NCI-H460 (cell line): ENCODE measurements around the gene ZNF430. TPM values are rescaled to one million over a fixed set of nuclear protein-coding genes. Genes with fewer than 3 reads are reported as not detected.
A peak's percentile ranks its signal among the peaks of the same experiment; 100 is the strongest.
"Not testable (repeated sequence)": the region's sequence is repeated elsewhere in the genome, so short reads cannot be mapped to it uniquely, and the experiment has no call there.

ENCODE experiments used
- DNase-seq: peaks from one replicate; pipeline ENCODE4 v3.0.0-alpha.2; 2016; ENCODE audit warnings: low read depth; ENCODE audit errors: extremely low read depth
- polyA plus RNA-seq: library from polyadenylated mRNA; depleted of rRNA; stranded (reverse); fragments of >200 nt; gene quantifications from 2 replicates; pipeline ENCODE4 v1.2.3, GENCODE V29; 2014; cell fraction: nucleus; rRNA removed
- total RNA-seq: library from RNA; depleted of rRNA; stranded (reverse); fragments of >200 nt; shearing (Covaris generic); gene quantifications from 2 replicates; pipeline ENCODE4 v1.2.3, GENCODE V29; 2014; rRNA removed

The ZNF430 gene
- 4.0 and 5.0 TPM in 2 replicates for total RNA-seq
- 3.3 and 5.8 TPM in 2 replicates for polyA plus RNA-seq

DNA sequence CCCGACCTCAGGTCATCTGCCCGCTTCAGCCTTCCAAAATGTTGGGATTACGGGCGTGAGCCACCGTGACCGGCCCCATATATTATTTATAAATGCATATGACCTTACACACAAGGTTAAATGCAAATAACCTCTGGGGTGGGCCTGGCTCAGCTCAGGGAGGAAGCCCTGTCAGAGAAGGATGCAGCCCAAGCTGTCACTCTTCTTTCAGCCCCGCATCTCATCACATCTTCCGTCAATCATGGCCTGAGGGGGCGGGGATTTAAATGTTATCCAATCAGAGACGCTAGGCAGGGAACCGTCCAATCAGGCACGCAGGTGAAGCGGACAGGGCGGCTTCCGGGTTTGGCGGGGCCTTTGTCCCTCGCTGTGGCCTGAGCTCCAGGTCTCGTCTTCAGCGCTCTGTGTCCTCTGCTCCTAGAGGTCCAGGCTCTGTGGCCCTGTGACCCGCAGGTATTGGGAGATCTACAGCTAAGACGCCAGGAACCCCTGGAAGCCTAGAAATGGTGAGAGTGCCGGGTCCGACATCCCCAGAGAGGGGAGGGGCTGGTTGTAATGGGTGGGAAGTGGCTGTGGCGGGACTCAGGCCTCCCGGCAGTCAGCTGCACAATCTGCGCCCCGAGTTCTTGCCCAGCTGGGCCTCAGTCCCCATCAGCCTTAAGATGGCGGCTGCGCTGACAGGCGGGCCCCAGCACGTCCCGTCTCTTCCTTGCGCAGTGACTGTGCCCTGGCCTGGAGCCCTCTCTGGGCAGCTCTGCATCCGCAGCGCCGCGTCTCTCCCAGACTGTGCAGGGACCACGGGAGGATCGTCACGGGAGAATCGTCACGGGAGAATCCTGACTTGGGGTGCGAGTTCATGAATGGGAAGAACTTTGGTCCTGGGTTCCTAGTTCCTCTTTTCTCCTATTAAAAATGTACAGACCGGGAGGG is at the start of gene ZNF430:
Gene ZNF430 (plus strand): TSS at position 360 of the 930 bp plus-strand sequence. CDS start 144 bp downstream, at position 504.
- DNase-seq: peak; percentile 87

DNA sequence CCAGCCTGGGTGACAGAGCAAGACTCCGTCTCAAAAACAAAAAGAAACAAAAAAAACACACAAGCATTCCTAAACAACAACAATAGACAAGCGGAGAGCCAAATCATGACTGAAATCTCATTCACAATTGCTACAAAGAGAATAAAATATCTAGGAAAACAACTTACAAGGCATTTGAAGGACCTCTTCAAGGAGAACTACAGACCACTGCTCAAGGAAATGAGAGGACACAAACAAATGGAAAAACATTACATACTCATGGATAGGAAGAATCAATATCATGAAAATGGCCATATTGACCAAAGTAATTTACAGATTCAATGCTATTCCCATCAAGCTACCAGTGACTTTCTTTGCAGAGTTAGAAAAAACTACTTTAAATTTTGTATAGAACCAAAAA is 27.7 kb upstream of the ZNF430 start:
- DNase-seq: not testable (repeated sequence)

DNA sequence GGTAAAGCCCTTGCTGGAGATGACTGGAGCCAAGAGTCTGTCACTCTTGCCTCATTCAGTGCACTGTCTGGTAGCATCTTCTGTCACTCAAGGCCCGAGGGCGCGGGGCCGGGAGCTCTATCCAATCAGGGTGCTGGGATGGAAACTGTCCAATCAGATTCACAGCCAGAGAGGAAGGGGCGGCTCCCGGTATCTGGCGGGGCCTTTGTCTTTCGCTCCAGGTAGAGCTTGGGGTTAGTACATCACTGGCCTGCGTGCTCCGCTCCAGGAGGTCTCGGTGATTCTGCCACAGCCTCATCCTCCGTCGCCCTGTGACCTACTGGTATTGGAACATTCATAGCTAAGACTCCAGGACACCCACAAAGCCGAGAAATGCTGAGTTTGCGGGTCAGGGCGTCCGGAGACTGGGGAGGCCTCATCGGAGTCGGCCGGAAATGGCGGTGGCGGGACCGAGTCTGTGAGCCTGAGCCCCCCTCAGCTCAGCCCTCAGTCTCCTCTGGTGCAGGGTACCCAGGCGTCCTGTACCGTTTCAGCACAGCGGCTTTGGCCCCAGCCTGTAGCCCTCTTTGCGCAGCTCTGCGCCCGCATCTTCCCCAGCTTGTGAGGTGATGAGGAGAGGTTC is 20.6 kb upstream of the ZNF430 start:
- DNase-seq: no peak

DNA sequence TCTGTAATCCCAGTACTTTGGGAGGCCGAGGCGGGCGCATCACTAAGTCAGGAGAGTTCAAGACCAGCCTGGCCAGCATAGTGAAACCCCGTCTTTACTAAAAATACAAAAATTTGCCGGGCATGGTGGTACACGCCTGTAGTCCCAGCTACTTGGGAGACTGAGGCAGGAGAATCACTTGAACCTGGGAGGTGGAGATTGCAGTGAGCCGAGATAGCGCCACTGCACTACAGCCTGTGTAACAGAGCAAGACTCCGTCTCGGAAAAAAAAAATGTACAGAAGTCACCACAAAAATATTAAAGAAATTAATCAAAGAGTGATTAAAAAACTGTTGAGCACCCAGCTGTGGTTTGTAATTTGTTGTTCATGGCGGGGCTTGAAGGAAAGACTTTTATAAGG is 781 bp downstream of the ZNF430 start:
- DNase-seq: not testable (repeated sequence)

DNA sequence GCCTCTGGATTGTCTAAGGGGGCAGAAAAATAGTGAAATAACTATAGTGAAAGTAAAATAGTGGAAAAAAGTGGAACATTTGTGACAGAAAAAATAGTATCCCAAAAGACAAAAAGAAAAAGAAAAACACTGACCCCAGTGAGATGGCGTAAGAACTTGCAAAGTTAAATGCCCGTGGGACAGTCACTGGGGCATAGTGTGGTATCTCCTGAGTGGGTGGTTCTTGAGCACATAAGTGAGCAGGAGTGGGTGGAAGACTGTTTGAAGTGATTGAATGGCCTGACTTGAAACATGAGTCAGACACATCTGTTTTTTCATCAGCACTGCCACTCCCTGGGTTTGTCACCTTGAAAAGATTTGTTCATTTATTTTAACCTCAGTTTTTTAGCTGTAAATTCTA is 2.5 kb downstream of the ZNF430 start:
- no peak for DNase-seq

DNA sequence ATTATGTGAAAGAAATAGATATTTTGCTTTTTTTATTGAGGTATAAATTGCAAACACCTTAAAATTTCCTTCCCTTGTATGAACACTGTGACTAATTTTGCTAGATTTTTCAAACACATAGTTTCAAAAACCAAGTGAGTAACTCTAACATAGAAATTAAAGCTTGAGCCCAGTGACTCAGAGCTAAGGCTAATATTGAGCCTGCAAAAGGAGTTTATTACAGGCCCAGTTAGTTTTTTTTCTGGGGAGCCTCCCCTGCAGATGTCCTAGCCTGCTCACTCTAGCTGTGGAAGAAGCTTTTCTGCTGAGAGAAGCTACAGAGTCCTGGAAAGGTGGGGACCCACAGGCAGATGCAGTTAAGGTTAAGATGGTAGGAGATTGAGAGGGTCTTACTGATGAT is 3.4 kb downstream of the ZNF430 start:
- DNase-seq: no peak

DNA sequence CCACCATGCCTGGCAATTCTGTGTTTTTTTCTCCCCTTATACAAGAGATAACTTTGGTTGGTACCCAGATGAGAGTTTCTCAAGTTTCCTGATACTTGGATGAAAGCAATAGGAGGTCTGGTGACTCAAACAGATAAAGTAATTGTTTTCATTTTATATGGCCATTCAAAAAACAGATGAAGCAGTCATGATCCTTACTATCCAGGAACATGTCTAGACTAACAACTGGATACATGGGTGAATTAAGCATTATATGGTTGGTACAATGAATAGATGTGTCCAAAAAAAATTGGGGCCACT is 8.5 kb downstream of the ZNF430 start:
- DNase-seq: no peak

DNA sequence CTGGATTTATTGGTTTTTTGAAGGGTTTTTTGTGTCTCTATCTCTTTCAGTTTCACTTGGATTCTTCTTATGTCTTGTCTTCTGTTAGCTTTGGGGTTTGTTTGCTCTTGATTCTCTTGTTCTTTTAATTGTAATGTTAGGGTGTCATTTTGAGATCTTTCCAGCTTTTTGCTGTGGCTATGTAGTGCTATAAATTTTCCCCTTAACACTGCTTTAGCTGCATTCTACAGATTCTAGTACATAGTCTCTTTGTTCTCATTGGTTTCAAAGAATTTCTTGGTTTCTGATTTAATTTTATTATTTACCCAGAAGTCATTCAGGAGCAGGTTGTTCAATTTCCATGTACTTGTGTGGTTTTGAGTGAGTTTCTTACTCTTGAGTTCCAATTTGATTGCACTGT is 24.6 kb downstream of the ZNF430 start:
- DNase-seq: no peak

DNA sequence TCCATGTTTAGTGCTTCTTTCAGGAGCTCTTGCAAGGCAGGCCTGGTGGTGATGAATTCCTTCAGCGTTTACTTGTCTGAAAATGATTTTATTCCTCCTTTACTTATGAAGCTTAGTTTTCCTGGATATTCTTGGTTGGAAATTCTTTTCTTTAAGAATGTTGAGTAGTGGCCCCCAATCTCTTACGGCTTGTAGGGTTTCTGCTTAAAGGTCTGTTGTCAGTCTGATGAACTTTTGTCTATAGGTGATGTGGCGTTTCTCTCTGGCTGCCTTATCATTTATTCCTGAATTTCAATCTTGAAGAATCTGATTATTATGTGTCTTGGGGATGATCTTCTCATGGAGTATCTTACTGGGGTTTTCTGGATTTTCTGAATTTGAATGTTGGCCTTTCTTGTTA is 26.0 kb downstream of the ZNF430 start:
- no peak for DNase-seq

DNA sequence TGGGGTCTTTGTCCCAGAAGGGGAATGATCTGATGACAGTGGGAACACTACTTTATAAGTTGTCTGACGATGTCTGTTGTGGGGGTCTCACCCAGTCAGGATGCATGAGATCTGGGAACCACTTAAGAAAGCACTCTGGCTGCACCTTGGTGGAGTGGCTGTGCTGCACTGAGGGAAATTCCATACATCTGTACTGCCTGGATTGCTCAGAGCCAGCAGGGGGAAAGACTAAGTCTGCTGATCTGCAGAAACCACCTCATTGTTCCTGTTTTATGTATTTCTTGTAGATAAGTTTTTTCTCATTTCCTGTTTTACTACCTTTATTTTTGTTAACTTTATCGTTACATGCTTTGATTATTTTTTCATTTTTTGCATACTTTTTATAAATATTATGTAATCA is 27.3 kb downstream of the ZNF430 start:
- DNase-seq: no peak

DNA sequence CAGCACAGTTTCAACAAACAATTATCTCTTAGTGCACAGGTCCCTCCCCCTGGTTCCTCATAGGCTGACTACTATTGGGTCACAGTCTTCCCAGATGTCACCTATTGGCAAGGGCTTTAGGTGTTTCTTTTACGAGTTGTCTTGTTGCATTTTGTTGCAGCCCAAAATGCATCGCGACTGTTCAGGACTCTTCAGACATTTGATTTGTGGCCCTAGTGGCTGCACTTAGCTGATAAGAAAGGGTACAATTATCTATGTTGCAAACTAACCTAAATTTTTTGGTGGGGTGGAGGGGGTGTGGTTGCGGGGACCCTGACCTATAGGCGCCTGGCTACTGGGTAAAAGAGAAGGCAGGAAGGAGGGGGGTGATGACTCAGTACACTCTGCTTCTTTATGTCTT is 32.4 kb downstream of the ZNF430 start:
- no peak for DNase-seq

DNA sequence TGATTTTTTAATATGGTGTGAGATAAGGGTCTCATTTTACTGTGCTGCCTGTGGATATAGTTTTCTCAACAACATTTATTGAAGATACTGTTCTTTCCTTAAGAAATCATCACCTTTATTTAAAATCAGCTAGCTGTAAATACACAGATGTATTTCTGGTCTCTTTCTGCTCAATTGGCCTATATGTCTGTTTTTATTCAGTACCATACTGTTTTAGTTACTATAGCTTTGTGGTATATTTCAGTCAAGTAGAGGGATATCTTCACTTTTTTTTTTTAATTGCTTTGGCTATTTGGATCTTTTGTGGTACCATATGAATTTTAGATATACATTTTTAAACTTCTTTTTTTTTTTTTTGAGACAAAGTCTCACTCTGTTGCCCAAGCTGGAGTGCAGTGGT is 44.9 kb downstream of the ZNF430 start:
- DNase-seq: no peak

DNA sequence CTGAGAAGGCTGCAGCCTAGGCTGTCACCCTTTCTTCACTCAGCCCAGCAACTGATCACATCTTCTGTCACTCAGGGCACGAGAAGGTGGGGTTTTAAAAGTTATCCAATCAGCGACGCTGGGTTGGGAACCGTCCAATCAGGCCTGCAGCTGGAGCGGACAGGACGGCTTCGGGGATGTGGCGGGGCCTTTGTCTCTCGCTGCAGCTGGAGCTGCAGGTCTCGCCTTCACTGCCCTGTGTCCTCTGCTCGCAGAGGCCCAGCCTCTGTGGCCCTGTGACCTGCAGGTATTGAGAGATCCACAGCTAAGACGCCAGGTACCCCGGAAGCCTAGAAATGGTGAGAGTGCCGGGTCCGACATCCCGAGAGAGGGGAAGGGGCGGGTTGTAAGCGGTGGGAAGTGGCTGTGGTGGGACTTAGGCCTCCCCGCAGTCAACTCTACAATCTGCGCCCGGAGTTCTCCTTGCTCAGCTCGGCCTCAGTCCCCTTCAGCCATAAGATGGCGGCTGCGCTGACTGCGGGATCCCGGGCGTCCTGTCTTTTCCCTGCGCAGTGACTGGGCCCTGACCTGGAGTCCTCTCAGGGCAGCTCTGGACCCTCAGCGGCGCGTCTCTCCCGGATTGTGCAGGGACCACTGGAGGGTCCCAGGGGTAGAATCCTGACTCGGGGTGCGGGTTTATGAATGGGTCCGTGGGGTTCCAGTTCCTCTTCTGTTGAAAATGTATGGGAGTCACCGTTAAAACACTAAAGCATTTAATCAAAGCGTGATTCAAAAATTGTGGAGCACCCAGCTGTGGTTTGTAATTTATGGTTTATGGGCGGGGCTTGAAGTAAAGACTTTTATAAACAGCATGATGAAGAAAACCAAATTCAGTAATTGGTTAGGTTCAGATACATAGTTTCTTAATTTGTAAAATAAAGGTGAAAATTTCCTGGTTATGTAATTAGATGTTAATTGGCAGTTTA is 61.8 kb downstream of the ZNF430 start, which contains the start of gene ZNF714:
Gene ZNF714 (plus strand): TSS at position 193 of the 965 bp plus-strand sequence. CDS start 16,066 bp downstream, outside the sequence.
- peak; percentile 91 for DNase-seq

DNA sequence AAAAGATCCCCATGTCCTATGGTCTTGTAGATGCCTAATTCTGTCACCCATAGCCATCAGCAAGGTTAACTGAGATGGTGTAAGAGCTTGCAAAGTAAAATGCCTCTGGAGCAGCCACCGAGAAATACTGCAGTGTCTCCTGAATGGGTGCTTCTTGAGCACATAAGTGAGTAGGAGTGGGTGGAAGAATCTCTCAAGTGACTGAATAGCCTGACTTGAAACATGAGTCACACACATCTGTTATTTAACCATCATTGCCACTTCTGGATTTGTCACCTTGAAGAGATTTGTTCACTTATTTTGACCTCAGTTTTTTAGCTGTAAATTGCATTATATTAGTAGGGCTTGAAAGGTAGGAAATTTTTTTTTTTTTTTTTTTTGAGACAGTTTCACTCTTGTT is 63.9 kb downstream of the ZNF430 start:
- no peak for DNase-seq

DNA sequence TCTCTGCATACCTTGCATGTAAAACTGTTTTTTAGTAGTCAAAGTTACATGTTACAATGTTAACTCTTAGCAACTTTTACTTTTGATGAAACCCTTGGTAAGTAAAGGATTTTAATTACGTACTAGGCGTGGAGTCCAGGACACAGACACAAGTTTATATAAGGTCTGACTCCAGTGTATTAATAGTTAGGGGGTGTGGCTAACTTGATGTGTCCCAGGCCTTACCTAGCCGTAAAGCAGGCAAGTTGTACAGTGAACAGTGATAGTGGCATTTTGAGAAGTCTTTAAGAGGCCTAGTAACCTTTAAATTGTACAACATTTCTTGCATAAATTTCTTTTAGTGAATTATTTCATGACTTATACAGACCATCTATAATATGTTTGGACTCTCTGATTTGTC is 67.4 kb downstream of the ZNF430 start:
- DNase-seq: no peak

DNA sequence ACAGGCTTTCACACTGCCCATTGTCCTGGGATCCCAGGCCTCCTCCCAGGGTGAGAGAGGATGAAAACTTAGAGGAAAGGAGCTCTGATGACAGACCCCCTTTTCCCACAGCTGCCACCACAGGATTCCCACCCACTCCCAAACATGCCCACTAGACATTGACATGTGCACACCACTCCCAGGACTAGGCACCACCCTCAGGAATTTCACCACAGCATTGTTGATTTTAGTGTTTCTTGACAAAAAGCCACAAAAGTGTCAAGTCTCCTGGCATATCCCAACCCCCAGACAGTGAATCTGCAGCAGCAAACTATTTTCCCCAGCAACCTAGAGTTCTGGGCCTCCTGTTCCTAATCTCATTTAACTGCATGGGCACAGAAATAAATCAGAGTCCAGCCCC is 71.7 kb downstream of the ZNF430 start:
- DNase-seq: no peak

DNA sequence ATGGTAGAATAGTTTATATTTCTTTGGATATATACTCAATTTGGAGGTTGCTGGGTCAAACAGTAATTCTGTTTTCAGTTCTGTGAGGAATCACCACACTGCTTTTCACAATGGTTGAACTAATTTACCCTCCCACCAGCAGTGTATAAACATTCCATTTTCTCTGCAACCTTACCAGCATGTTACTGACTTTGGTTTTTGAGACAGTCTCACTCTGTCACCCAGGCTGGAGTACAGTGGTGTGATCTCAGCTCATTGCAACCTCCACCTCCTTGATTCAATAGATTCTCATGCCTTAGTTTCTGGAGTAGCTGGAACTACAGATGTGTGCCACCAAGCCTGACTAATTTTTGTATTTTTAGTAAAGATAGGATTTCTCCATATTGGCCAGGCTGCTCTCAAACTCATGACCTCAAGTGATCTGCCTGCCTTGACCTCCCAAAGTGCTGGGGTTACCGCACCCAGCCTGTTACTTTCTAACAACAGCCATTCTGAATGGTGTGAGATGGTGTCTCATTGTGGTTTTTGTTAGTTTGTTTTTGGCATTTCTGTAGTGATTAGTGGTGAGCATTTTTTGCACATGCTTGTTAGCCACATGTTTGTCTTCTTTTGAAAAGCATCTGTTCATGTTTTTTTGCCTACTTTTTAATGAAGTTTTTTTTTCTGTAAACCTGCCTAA is 74.0 kb downstream of the ZNF430 start:
- no peak for DNase-seq

DNA sequence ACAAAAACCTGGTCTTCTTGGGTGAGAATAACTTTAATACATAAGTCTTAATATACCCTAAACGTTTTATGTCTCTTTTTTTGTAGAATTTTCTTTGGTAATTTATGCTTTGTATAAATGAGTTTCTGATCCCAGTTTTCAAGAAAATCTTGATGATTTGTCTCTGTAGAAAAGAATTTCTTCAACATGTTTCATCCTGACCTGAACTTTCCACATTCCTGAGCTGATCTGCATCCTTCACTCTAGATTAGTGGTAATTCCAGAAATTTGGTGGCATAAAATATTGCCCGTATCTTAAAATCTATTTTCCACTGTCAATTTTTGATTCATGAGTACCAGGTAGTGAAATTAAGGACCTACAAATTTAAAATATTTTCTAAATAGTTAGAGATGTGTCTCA is 77.8 kb downstream of the ZNF430 start:
- no peak for DNase-seq

DNA sequence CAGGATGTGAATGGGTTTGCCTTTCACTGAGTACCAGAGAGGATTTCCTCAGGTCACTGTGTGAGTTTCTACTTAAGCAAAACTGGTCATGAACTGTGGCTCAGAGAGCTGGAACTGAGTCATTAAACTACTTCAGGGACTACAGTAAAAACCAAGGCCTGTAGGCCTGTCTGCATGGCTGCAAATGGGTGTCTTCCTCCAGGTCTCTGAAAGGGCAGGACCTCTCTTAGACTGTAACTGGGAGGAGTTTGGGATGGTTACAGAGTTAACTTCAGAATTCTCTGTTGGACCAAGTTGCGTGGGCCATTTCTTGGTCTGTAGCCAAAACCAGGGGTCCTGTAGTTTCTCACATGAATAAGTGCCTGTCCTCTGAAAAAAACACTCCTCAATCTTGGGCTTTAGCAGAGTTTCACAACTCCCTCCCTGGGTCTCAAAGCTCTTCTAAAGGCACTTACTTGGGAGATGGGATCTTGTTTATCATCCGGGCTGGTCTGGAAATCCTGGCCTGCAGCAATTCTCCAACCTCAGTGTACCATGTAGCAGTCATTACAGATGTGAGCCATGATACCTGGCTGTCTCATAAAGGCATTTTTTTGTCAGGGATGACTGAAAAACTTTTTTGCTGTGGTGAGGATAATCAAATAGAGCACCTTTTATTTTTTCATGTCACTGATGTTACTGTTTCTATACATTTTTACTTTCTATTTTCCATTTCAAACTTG is 81.2 kb downstream of the ZNF430 start:
- DNase-seq: no peak

DNA sequence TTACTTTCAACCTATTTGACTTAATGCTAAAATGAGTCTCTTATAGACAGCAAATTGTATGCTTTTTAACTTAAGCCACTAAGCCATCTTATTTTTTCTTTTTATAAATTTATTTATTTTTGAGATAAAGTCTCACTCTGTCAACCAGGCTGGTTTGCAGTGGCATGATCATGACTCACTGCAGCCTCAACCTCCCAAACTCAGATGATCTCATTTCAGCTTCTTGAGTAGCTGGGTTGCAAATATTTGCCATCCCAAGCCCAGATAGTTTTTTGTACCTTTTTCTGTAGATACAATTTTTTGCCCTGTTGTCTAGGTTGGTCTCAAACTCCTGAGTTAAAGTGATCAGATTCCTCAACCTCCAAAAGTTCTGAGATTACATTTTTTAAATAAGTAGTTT is 88.7 kb downstream of the ZNF430 start:
- no peak for DNase-seq
